Adrenal gland (tissue), 5 donors: ENCODE results near the gene GPR35.

ENCODE experiments used
- POLR2A ChIP-seq, 2 donors: fragments of 450-650 bp; IDR thresholded peaks; one replicate each; pipeline ENCODE4 v1.6.1; 2017; ENCODE audit warnings: antibody characterized with exemption in 2 of 2, mild to moderate bottlenecking in 2 of 2, moderate library complexity in 1 of 2
- TF ChIP-seq, protein P1 (sequence below), 6 experiments: fragments of 450-650 bp in 4 of 6; fragments of 200-600 bp in 2 of 6; sonication (generic) in 1 of 6; IDR thresholded peaks; 1 replicate in 5 of 6; 2 replicates in 1 of 6; pipeline versions ENCODE4 v1.5.1 to v1.8.0; 2016 to 2021; ENCODE audit warnings: antibody characterized with exemption in 6 of 6, mild to moderate bottlenecking in 2 of 6, moderate library complexity in 1 of 6
- donor health status: DM: no; HTN: no; CAD: no.

DNA sequence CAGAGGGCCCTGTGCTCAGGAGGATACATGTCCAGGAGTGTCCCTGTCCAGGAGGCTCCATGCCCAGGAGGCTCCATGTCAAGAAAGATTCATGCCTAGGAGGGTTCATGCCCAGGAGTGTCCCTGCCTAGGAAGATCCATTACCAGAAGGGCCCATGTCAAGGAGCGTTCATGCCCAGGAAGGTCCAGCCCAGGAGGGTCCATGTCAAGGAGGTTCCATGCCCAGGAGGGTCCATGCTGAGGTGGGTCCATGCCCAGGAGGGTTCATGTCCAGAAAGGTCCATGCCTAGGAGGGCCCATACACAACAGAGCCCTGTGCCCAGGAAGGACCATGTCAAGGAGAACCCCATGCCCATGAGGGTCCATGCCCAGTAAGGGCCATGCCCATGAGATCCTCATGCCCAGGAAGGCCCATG, 7.0 kb downstream of the GPR35 start:
- TF ChIP-seq, protein P1, sequence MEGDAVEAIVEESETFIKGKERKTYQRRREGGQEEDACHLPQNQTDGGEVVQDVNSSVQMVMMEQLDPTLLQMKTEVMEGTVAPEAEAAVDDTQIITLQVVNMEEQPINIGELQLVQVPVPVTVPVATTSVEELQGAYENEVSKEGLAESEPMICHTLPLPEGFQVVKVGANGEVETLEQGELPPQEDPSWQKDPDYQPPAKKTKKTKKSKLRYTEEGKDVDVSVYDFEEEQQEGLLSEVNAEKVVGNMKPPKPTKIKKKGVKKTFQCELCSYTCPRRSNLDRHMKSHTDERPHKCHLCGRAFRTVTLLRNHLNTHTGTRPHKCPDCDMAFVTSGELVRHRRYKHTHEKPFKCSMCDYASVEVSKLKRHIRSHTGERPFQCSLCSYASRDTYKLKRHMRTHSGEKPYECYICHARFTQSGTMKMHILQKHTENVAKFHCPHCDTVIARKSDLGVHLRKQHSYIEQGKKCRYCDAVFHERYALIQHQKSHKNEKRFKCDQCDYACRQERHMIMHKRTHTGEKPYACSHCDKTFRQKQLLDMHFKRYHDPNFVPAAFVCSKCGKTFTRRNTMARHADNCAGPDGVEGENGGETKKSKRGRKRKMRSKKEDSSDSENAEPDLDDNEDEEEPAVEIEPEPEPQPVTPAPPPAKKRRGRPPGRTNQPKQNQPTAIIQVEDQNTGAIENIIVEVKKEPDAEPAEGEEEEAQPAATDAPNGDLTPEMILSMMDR (IDR thresholded peaks at IDR 0.05), result no peak
- TF ChIP-seq POLR2A (IDR thresholded peaks at IDR 0.05), result no peak
